ENCODE measurements around the gene NUMA1.

Gene NUMA1

DNA sequence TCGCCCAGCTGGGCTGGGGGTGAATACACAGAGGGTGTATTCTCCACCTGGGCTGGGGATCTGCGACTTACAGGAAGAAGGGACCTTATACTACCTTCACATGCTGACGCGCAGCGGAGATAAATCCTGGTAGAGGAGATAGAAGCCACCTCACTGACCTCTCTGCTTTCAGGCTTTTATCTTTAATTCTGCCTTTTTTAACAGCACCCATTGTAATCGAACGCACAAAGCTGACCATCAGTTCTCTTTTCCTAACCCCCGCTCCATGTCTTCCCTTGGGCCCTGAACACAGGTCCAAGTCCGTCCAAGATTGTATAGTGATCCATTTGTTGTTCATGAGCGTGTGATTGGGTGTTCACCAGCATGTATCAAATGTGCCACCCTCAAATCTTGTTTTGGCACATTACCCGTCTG is 23.4 kb upstream of the NUMA1 start:
- H3K36me3 ChIP-seq (ENCODE audit: insufficient read depth, low read length): peaks cover 25% of the 10 kb centered on the region
- no peak for TF ChIP-seq POLR2AphosphoS5 (IDR thresholded peaks at IDR 0.05; ENCODE audit: borderline replicate concordance, low read depth, low read length)
- H3K9me3 ChIP-seq (ENCODE audit: low read depth, low read length): no peaks in the 10 kb centered on the region
- peak overlapping the region; percentile 82 for H3K27ac ChIP-seq
- DNase-seq (ENCODE audit: low read depth, low spot score): no peak
- H3K4me3 ChIP-seq: peak overlapping the region; percentile 97
- H3K9ac ChIP-seq (ENCODE audit: insufficient read length): peak overlapping the region; percentile 54

DNA sequence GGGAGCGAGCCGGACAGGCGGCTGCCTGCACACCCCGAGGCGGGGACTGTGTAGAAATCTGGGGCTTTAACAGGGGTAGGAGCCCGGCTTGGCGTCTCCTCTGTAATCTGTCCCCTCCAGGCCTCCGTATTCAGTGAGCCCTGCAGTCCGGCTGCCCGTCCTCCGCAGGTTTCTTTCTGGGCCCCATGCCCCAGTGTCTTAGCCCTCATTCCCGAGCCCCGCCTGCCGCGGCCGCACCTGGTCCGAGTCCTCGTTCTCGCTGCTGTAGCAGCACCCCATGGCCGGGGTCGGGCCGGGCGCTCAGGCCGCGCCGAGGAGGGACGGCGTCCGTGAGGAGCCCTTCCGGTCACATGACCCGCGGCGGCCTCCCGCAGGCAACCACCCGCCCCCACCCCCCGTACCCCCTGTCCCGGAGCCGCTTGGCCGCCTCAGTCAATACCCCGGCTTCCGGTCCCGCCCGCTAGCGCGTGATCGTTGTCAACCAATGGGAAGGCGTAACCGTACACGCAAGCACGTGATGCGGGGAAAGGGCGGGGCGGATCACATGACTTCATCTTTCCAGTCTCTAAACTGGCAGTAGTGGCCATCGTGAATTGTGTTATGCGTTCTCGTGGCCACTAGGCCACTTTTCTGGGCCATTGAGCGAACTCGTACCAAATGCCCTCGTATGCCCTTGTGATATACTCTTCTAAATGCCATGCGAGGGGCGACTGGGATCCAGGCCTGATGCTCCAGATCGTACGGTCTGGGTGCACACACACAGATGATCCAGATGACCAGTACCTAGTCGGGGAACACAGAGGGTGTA is 22.8 kb upstream of the NUMA1 start, which contains the start of gene LAMTOR1:
TSS of gene LAMTOR1 (minus strand) at position 352 of the 808 bp plus-strand sequence. CDS start at position 279, 73 bp downstream.
- peaks cover 31% of the 10 kb centered on the region for H3K36me3 ChIP-seq (ENCODE audit: insufficient read depth, low read length)
- H3K4me3 ChIP-seq: peak within 1 kb of the TSS; percentile 97
- TF ChIP-seq POLR2AphosphoS5 (IDR thresholded peaks at IDR 0.05; ENCODE audit: borderline replicate concordance, low read depth, low read length) (peak; percentile 77), FOXP2 (optimal IDR thresholded peaks at IDR 0.05; ENCODE audit: control extremely low read depth, extremely low read length, insufficient read depth) (peak; percentile 66), EZH2 (IDR thresholded peaks at IDR 0.05) (no peak)
- DNase-seq (ENCODE audit: low read depth, low spot score): peak; percentile 88
- H3K9ac ChIP-seq (ENCODE audit: insufficient read length): peak within 1 kb of the TSS; percentile 99
- peak within 1 kb of the TSS; percentile 88 for H3K27ac ChIP-seq
- no peaks in the 10 kb centered on the region for H3K9me3 ChIP-seq (ENCODE audit: low read depth, low read length)

DNA sequence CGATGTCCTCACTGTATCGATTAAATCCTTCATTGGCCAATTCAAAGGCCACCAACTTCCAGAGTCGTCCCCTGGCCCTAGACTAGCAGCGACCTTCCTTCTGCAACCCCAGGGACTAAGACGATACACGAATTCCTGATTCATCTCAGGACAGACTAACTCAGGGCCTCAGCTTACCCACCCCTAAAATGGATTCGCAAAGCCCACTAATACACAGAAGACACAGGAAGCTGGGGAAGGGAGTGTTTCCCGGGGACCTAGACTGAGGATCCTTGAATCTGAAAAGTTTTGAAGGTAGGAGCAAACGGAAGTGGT is 22.2 kb upstream of the NUMA1 start:
- H3K4me3 ChIP-seq: peak overlapping the region; percentile 97
- no peaks in the 10 kb centered on the region for H3K9me3 ChIP-seq (ENCODE audit: low read depth, low read length)
- TF ChIP-seq POLR2AphosphoS5 (IDR thresholded peaks at IDR 0.05; ENCODE audit: borderline replicate concordance, low read depth, low read length) (no peak), FOXP2 (optimal IDR thresholded peaks at IDR 0.05; ENCODE audit: control extremely low read depth, extremely low read length, insufficient read depth) (no peak), EZH2 (IDR thresholded peaks at IDR 0.05) (no peak)
- H3K9ac ChIP-seq (ENCODE audit: insufficient read length): peak overlapping the region; percentile 99
- peaks cover 36% of the 10 kb centered on the region for H3K36me3 ChIP-seq (ENCODE audit: insufficient read depth, low read length)
- no peak for DNase-seq (ENCODE audit: low read depth, low spot score)
- peak overlapping the region; percentile 88 for H3K27ac ChIP-seq

DNA sequence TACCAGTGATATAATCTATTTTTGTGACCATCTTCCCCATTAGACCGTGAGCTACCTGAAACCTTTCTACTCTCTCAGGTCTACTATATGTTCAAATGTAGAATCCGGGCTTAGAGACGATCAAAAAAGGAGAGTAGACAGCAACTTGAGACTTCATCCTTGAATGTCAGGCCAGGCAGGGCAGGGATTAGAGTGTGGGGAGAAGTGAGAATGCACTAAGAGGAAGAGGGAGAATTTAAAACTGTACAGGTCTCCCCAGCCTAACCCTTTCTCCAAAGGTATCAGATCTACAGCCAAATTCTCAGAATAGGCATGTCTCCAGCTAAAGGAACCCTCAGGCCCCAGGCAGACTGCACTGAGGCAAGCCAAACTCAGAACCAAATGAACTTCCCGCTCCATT is 21.8 kb upstream of the NUMA1 start:
- H3K4me3 ChIP-seq: peak overlapping the region; percentile 97
- H3K27ac ChIP-seq: peak overlapping the region; percentile 88
- H3K36me3 ChIP-seq (ENCODE audit: insufficient read depth, low read length): peaks cover 40% of the 10 kb centered on the region
- no peaks in the 10 kb centered on the region for H3K9me3 ChIP-seq (ENCODE audit: low read depth, low read length)
- peak overlapping the region; percentile 99 for H3K9ac ChIP-seq (ENCODE audit: insufficient read length)
- TF ChIP-seq EZH2 (IDR thresholded peaks at IDR 0.05) (no peak), FOXP2 (optimal IDR thresholded peaks at IDR 0.05; ENCODE audit: control extremely low read depth, extremely low read length, insufficient read depth) (no peak), POLR2AphosphoS5 (IDR thresholded peaks at IDR 0.05; ENCODE audit: borderline replicate concordance, low read depth, low read length) (no peak)
- DNase-seq (ENCODE audit: low read depth, low spot score): no peak

DNA sequence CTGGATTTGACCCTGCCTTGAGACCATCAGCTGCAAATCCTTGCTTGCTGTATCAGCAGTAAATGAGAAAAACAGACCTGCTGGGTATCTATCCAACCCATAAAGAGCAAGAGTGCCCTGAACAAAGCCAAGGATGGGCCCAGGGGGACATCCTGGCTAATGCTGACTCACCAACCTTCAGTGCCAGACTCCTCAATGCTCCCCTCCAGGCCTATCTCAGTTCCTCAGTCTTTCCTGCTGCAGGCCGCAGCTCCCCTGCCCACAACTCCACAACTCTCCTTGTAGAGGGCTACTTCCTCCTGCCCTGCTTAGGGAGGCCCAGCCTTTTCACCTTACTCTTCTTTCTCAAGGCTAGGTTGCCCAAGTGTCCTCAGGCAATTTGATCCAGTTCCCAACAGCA is 20.1 kb upstream of the NUMA1 start:
- peaks cover 43% of the 10 kb centered on the region for H3K36me3 ChIP-seq (ENCODE audit: insufficient read depth, low read length)
- no peak overlapping the region for H3K9ac ChIP-seq (ENCODE audit: insufficient read length)
- no peak overlapping the region for H3K4me3 ChIP-seq
- no peaks in the 10 kb centered on the region for H3K9me3 ChIP-seq (ENCODE audit: low read depth, low read length)
- TF ChIP-seq EZH2 (IDR thresholded peaks at IDR 0.05): no peak
- TF ChIP-seq FOXP2 (optimal IDR thresholded peaks at IDR 0.05; ENCODE audit: control extremely low read depth, extremely low read length, insufficient read depth): no peak
- TF ChIP-seq POLR2AphosphoS5 (IDR thresholded peaks at IDR 0.05; ENCODE audit: borderline replicate concordance, low read depth, low read length): no peak
- DNase-seq (ENCODE audit: low read depth, low spot score): no peak
- no peak overlapping the region for H3K27ac ChIP-seq

DNA sequence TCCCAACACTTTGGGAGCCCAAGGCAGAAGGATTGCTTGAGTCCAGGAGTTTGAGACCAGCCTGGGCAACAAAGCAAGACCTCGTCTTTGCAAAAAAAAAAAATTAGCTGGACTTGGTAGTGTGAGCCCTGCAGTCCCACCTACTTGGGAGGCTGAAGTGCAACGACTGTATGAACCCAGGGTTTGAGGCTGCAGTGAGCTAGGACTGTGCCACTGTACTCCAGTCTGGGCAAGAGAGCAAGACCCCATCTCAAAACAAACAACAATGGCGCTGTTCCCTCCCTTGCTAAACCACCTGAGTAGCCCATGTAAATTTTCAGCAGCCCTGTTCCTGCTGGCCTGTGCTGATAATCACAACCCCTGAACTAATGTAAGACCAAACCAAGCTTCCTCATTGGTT is 19.7 kb upstream of the NUMA1 start:
- Histone ChIP-seq H3K27ac (no peak overlapping the region), H3K36me3 (ENCODE audit: insufficient read depth, low read length) (peaks cover 46% of the 10 kb centered on the region), H3K4me3 (no peak overlapping the region), H3K9me3 (ENCODE audit: low read depth, low read length) (no peaks in the 10 kb centered on the region), H3K9ac (ENCODE audit: insufficient read length) (no peak overlapping the region)
- no peak for TF ChIP-seq FOXP2 (optimal IDR thresholded peaks at IDR 0.05; ENCODE audit: control extremely low read depth, extremely low read length, insufficient read depth)
- TF ChIP-seq EZH2 (IDR thresholded peaks at IDR 0.05): no peak
- TF ChIP-seq POLR2AphosphoS5 (IDR thresholded peaks at IDR 0.05; ENCODE audit: borderline replicate concordance, low read depth, low read length): no peak
- no peak for DNase-seq (ENCODE audit: low read depth, low spot score)

DNA sequence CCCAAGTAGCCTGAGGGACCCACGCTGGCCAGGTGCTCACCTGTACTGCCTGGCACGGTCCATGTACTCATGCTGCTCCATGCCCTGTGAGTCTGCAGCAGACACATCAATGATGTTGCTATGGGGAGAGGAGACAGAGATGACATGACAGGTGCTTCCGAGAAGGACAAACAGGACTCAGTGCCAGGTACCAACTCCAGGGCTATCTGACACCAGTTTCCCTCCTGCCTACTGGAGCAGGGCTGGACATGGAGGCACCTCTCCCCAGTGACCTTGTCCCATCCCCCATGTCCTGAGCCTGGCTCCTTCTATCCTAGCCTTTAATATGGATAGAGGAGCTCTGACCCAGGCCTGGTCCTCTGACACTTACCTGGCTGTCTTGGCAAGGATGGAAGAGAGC is 18.4 kb upstream of the NUMA1 start:
- Histone ChIP-seq H3K9me3 (ENCODE audit: low read depth, low read length) (no peaks in the 10 kb centered on the region), H3K27ac (no peak overlapping the region), H3K36me3 (ENCODE audit: insufficient read depth, low read length) (peaks cover 55% of the 10 kb centered on the region), H3K9ac (ENCODE audit: insufficient read length) (no peak overlapping the region), H3K4me3 (no peak overlapping the region)
- no peak for DNase-seq (ENCODE audit: low read depth, low spot score)
- TF ChIP-seq EZH2 (IDR thresholded peaks at IDR 0.05) (no peak), POLR2AphosphoS5 (IDR thresholded peaks at IDR 0.05; ENCODE audit: borderline replicate concordance, low read depth, low read length) (no peak; the same call in 1 of the 2 replicates), FOXP2 (optimal IDR thresholded peaks at IDR 0.05; ENCODE audit: control extremely low read depth, extremely low read length, insufficient read depth) (no peak)

DNA sequence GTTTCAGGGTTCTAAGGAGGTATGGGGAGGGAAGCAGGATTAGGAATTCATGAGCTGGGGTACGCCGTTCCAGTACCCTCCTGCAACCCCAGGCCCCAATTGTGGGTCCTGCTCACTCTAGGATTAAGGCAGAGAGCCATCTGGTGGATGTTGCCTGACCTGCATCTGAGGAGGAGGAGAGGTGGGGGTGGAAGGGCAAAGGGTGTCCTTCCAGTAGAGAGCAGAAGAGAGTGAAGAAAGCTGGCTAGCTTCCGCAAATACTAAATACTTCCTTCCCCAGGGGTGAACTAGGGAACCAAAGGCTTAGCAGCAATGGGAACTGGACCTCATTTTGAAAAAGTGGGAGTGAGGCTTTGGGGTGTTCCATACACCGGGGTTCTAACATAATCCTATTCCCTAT is 10.9 kb upstream of the NUMA1 start:
- Histone ChIP-seq H3K36me3 (ENCODE audit: insufficient read depth, low read length) (peaks cover 17% of the 10 kb centered on the region; the same call in 1 of the 2 replicates), H3K9me3 (ENCODE audit: low read depth, low read length) (no peaks in the 10 kb centered on the region), H3K9ac (ENCODE audit: insufficient read length) (no peak overlapping the region), H3K27ac (no peak overlapping the region), H3K4me3 (no peak overlapping the region)
- DNase-seq (ENCODE audit: low read depth, low spot score): no peak
- TF ChIP-seq EZH2 (IDR thresholded peaks at IDR 0.05) (no peak), POLR2AphosphoS5 (IDR thresholded peaks at IDR 0.05; ENCODE audit: borderline replicate concordance, low read depth, low read length) (no peak), FOXP2 (optimal IDR thresholded peaks at IDR 0.05; ENCODE audit: control extremely low read depth, extremely low read length, insufficient read depth) (no peak)

Measured in SK-N-MC (cell line).